K562 (cell line): ENCODE measurements around the gene FNDC1. TPM values are rescaled to one million over a fixed set of nuclear protein-coding genes. Genes with fewer than 3 reads are reported as not detected.

Experiments used
- ATAC-seq: fragments of 200-7000 bp; cut with Tn5 transposase; 3 replicates; pipeline ENCODE4 v1.9.1; 2020; ENCODE audit warnings: moderate library complexity
- BruUV-seq: library from RNA; stranded (reverse); fragments of 400-500 nt; replicated peaks from 2 replicates; lab custom pipeline; 2021; lab: Mats Ljungman, UMichigan
- CTCF ChIA-PET: fragments of 300-600 bp; formaldehyde crosslinking; extraction: SDS; loops from one replicate; lab custom pipeline; 2021; ENCODE audit warnings: low intra/inter-chr PET ratio; lab: Yijun Ruan, JAX
- POLR2A ChIA-PET: fragments of 300-600, 350-650 bp; sonication (Branson Sonifier 250); formaldehyde crosslinking; extraction: SDS; loops from one replicate; lab custom pipeline; 2021; ENCODE audit warnings: antibody characterized with exemption, inconsistent platforms; lab: Yijun Ruan, JAX
- DNase-seq, 4 experiments: peaks; one replicate each; pipeline versions ENCODE4 v3.0.0 to v3.0.0-alpha.2; 2011 to 2018; ENCODE audit warnings: low spot score in 3 of 4, mixed read lengths in 3 of 4; ENCODE audit errors: extremely low read depth in 1 of 4
- FAIRE-seq: peaks from 2 replicates; lab custom pipeline; 2011; peaks lifted over from hg19 to GRCh38; lab: Jason Lieb, UNC
- H2AFZ ChIP-seq: 2 replicates; pipeline ENCODE4 v1.6.0; 2011; ENCODE audit warnings: low read depth, low read length, control low read depth, inconsistent platforms
- H3K27ac ChIP-seq: fragments of 200-600 bp; 3 replicates; pipeline ENCODE4 v1.8.0; 2011; ENCODE audit warnings: low read depth, mild to moderate bottlenecking, control low read depth, inconsistent platforms, low read length, moderate library complexity, mixed read lengths; ENCODE audit errors: extremely low read depth
- H3K27me3 ChIP-seq, 2 experiments: fragments of 300-600 bp in 1 of 2; 2 replicates in 1 of 2; 3 replicates in 1 of 2; pipeline versions ENCODE4 v1.6.0 to v1.8.0; 2011; ENCODE audit warnings: inconsistent platforms in 2 of 2, low read length in 2 of 2, mild to moderate bottlenecking in 1 of 2, mixed read lengths in 1 of 2, moderate library complexity in 1 of 2; ENCODE audit not compliant: control insufficient read depth in 2 of 2, insufficient read depth in 2 of 2
- H3K36me3 ChIP-seq: fragments of 300-600 bp; 3 replicates; pipeline ENCODE4 v1.8.0; 2011; ENCODE audit warnings: mild to moderate bottlenecking, low read length, inconsistent platforms; ENCODE audit not compliant: control insufficient read depth, insufficient read depth
- H3K4me1 ChIP-seq, 2 experiments: fragments of 200-600 bp in 1 of 2; replicated peaks in 1 of 2; 2 replicates in 1 of 2; 3 replicates in 1 of 2; pipeline versions ENCODE4 v1.5.1 to v1.8.0; 2011; ENCODE audit warnings: inconsistent platforms in 2 of 2, low read length in 2 of 2, mild to moderate bottlenecking in 1 of 2, mixed read lengths in 1 of 2, moderate library complexity in 1 of 2; ENCODE audit not compliant: control insufficient read depth in 2 of 2, insufficient read depth in 2 of 2
- H3K4me2 ChIP-seq: 2 replicates; pipeline ENCODE4 v1.6.1; 2011; ENCODE audit warnings: low read length, control low read depth, inconsistent platforms, mixed read lengths; ENCODE audit not compliant: insufficient read depth
- H3K4me3 ChIP-seq: fragments of 200-600 bp; sonication (generic), shearing (Covaris generic); 2 replicates; pipeline ENCODE4 v1.5.1; 2016; ENCODE audit warnings: control low read depth, inconsistent platforms
- H3K79me2 ChIP-seq: fragments of 200-600 bp; 3 replicates; pipeline ENCODE4 v1.8.0; 2011; ENCODE audit warnings: low read length, inconsistent platforms; ENCODE audit not compliant: control insufficient read depth, insufficient read depth
- H3K9ac ChIP-seq, 2 experiments: 2 replicates each; pipeline versions ENCODE4 v1.6.0 to v1.6.1; 2011; ENCODE audit warnings: low read depth in 2 of 2, low read length in 2 of 2, control low read depth in 1 of 2, inconsistent platforms in 1 of 2, mild to moderate bottlenecking in 1 of 2, mixed read lengths in 1 of 2; ENCODE audit not compliant: insufficient read depth in 1 of 2
- H3K9me1 ChIP-seq: one replicate; pipeline ENCODE4 v1.6.0; 2011; ENCODE audit warnings: inconsistent platforms, mild to moderate bottlenecking, low read length, moderate library complexity; ENCODE audit not compliant: control insufficient read depth, insufficient read depth
- H3K9me3 ChIP-seq: replicated peaks from 2 replicates; pipeline ENCODE4 v1.5.1; 2011; ENCODE audit warnings: low read depth, low read length, inconsistent platforms; ENCODE audit not compliant: control insufficient read depth, insufficient read depth
- H4K20me1 ChIP-seq: replicated peaks from 2 replicates; pipeline ENCODE4 v1.6.1; 2011; ENCODE audit warnings: low read length, inconsistent platforms, mixed read lengths; ENCODE audit not compliant: control insufficient read depth, insufficient read depth
- ATF2 ChIP-seq: sonication (generic); formaldehyde crosslinking; IDR thresholded peaks from 2 replicates; pipeline ENCODE4 v1.8.1; 2022; ENCODE audit warnings: missing genetic modification reagents
- BCLAF1 ChIP-seq, 2 experiments: fragments of 450-650 bp in 1 of 2; IDR thresholded peaks; 2 replicates each; pipeline ENCODE4 v1.6.1; 2011 to 2017; ENCODE audit warnings: low read depth in 2 of 2, antibody characterized with exemption in 1 of 2, borderline replicate concordance in 1 of 2, low read length in 1 of 2, mild to moderate bottlenecking in 1 of 2, mixed read lengths in 1 of 2; ENCODE audit not compliant: control insufficient read depth in 1 of 2
- CGGBP1 ChIP-seq: fragments of 250-450 bp; sonication (Bioruptor Pico); IDR thresholded peaks from 2 replicates; pipeline ENCODE4 v1.9.0; 2021; ENCODE audit warnings: mild to moderate bottlenecking
- E4F1 ChIP-seq: fragments of 250-450 bp; sonication (Bioruptor Pico); IDR thresholded peaks from 2 replicates; pipeline ENCODE4 v1.5.0; 2021; ENCODE audit warnings: mild to moderate bottlenecking, borderline replicate concordance
- SPI1 ChIP-seq: IDR thresholded peaks from 2 replicates; pipeline ENCODE4 v1.6.1; 2011; ENCODE audit warnings: low read depth, low read length, control low read depth, borderline replicate concordance
- TCF7L2 ChIP-seq: fragments of 150-350 bp; IDR thresholded peaks from 2 replicates; pipeline ENCODE4 v1.6.1; 2016; ENCODE audit warnings: low read depth, mild to moderate bottlenecking, low read length, moderate library complexity
- WGBS: fragments of 100-300 bp; shearing (Covaris generic); methylation state at CpG from one replicate; pipeline ENCODE4 v1.1.6; 2016; ENCODE audit warnings: low coverage, mixed read lengths; ENCODE audit not compliant: insufficient coverage; ENCODE audit errors: missing lambda C conversion rate; 5-methylcytosine and 5-hydroxymethylcytosine counted together
- in situ Hi-C: fragments of 300-500 bp; cut with MboI; formaldehyde crosslinking; loops from 4 replicates; pipeline ENCODE4 v1.15.0; 2018; ENCODE audit warnings: inconsistent platforms, mixed read lengths
- intact Hi-C: fragments of 100-400 bp; cut with micrococcal nuclease; formaldehyde crosslinking; loops from 2 replicates; pipeline ENCODE4 v1.14.2; 2022
- polyA plus RNA-seq, 8 experiments: library from polyadenylated mRNA; depleted of rRNA in 4 of 8; stranded (reverse) in 5 of 8; unstranded in 3 of 8; fragments of >200 nt; fragmentation: Nextera tagmentation in 2 of 8; fragmentation: Illumina TruSeq in 1 of 8; extraction: Ambion mirVana in 2 of 8; extraction: Trizol in 1 of 8; gene quantifications; 2 replicates each; pipeline versions ENCODE4 v1.2.1 to v1.2.3, GENCODE V29; 2011 to 2014; ENCODE audit warnings: inconsistent platforms in 1 of 8, missing spikeins in 1 of 8
- total RNA-seq, 7 experiments: library from RNA; depleted of rRNA in 6 of 7; stranded (reverse); fragments of >200 nt in 6 of 7; fragmentation: Illumina TruSeq in 2 of 7; extraction: Trizol in 2 of 7; gene quantifications; 2 replicates each; pipeline versions ENCODE4 v1.2.1 to v1.2.3, GENCODE V29; 2011 to 2021; ENCODE audit warnings: low replicate concordance in 1 of 7

FNDC1 gene
- total and polyA plus RNA-seq, 9 of the 15 experiments (the other 6 are each of a cell fraction or from before 2014, with no cell fraction given), result not detected

GRCh38 chr6:159128978-159129377 lies 40.2 kb upstream of the FNDC1 start:
- no peaks in the 10 kb centered on the region for H3K36me3 ChIP-seq
- FAIRE-seq, result no peak
- H3K4me3 ChIP-seq, result no peak overlapping the region
- intact Hi-C loops (no loop called here), in situ Hi-C loops (no loop called here)
- no peak overlapping the region for H3K4me2 ChIP-seq
- no peaks in the 10 kb centered on the region for H3K79me2 ChIP-seq
- DNase-seq, result no peak
- POLR2A ChIA-PET, result interaction anchor here (0.6 to 1.6 kb wide), 7 partner anchors 16 to 367 kb away, joined by 3 to 4 read pairs (median 3); no protein-coding TSS in a partner anchor
- H4K20me1 ChIP-seq, result no peaks in the 10 kb centered on the region
- peaks cover 63 to 64% of the 10 kb centered on the region in 2 experiments for H3K27me3 ChIP-seq
- no peak overlapping the region for H3K27ac ChIP-seq
- H3K9me3 ChIP-seq, result no peaks in the 10 kb centered on the region
- H3K4me1 ChIP-seq, result peaks cover 0 to 10% of the 10 kb centered on the region in 2 experiments; a peak in 1 of 5 replicates
- H3K9ac ChIP-seq, result no peak overlapping the region
- no peaks in the 10 kb centered on the region for H3K9me1 ChIP-seq
- peak; percentile 55 for ATAC-seq
- H2AFZ ChIP-seq, result no peak overlapping the region
- BruUV-seq, result no TSS peak
- CTCF ChIA-PET, result no interaction called here
- TF ChIP-seq E4F1 (CRISPR knock-in tag) (no peak), CGGBP1 (CRISPR knock-in tag) (no peak), SPI1 (no peak), TCF7L2 (no peak), ATF2 (CRISPR knock-in tag) (0 out of 2 replicates have a peak, but pooled peaks have one; percentile 41), BCLAF1 (IDR thresholded peaks at IDR 0.05; ENCODE audit: borderline replicate concordance in 1 of 2, control insufficient read depth in 1 of 2, low read depth in 2 of 2, low read length in 1 of 2) (no peak)
- WGBS, result 7% methylated on average over 27 of the region's 30 CpGs
